ENCODE data around the gene ARAP3. TPM values are rescaled to one million over a fixed set of nuclear protein-coding genes. Genes with fewer than 3 reads are reported as not detected.
A peak's percentile ranks its signal among the peaks of the same experiment; 100 is the strongest.

Gene ARAP3
- total RNA-seq, 1 donor from 2014 or later: 17.4 TPM

GRCh38 chr5:141686648-141687416 lies 4.8 kb upstream of the ARAP3 start:
- FAIRE-seq: no peak
- Mint-ChIP-seq H3K36me3 (ENCODE audit: low read depth, unreplicated experiment) (no peaks in the 10 kb centered on the region), H3K27ac (ENCODE audit: unreplicated experiment) (no peak overlapping the region), H3K4me3 (ENCODE audit: unreplicated experiment) (no peak overlapping the region), H3K9me3 (ENCODE audit: unreplicated experiment) (no peaks in the 10 kb centered on the region), H3K4me1 (ENCODE audit: low read depth, unreplicated experiment) (peaks cover 14% of the 10 kb centered on the region), H3K27me3 (ENCODE audit: low read depth, unreplicated experiment) (peaks cover 29% of the 10 kb centered on the region)
- TF ChIP-seq CTCF (IDR thresholded peaks at IDR 0.05; ENCODE audit: insufficient read depth, low read depth, low read length) (no peak), EZH2 (IDR thresholded peaks at IDR 0.05; ENCODE audit: insufficient read depth, low read length) (no peak)
- no peak overlapping the region for H3K4me2 ChIP-seq (ENCODE audit: low read length)
- no peaks in the 10 kb centered on the region for H4K20me1 ChIP-seq (ENCODE audit: insufficient read depth, low read length)
- no peak overlapping the region for H3K4me3 ChIP-seq (ENCODE audit: insufficient read depth, low read depth, low read length)
- DNase-seq (ENCODE audit: low read depth): no peak
- no peak overlapping the region for H3K27ac ChIP-seq (ENCODE audit: low read depth, low read length)
- H3K36me3 ChIP-seq (ENCODE audit: insufficient read depth, low read length): no peaks in the 10 kb centered on the region
- peaks cover 11% of the 10 kb centered on the region for H3K4me1 ChIP-seq (ENCODE audit: insufficient read depth, low read length)
- no peaks in the 10 kb centered on the region for H3K79me2 ChIP-seq (ENCODE audit: insufficient read depth, low read length)
- H2AFZ ChIP-seq (ENCODE audit: low read depth, low read length): no peak overlapping the region
- no peak overlapping the region for H3K9ac ChIP-seq (ENCODE audit: low read length)
- H3K27me3 ChIP-seq (ENCODE audit: insufficient read depth, low read length): peaks cover 18% of the 10 kb centered on the region
- no peaks in the 10 kb centered on the region for H3K9me3 ChIP-seq (ENCODE audit: insufficient read depth, low read depth, low read length)

GRCh38 chr5:141685591-141685990 lies 3.6 kb upstream of the ARAP3 start:
- peaks cover 13% of the 10 kb centered on the region for H3K27me3 ChIP-seq (ENCODE audit: insufficient read depth, low read length)
- no peak overlapping the region for H2AFZ ChIP-seq (ENCODE audit: low read depth, low read length)
- H3K9me3 Mint-ChIP-seq (ENCODE audit: unreplicated experiment): no peaks in the 10 kb centered on the region
- no peaks in the 10 kb centered on the region for H3K36me3 Mint-ChIP-seq (ENCODE audit: low read depth, unreplicated experiment)
- TF ChIP-seq CTCF (IDR thresholded peaks at IDR 0.05; ENCODE audit: insufficient read depth, low read depth, low read length) (no peak), EZH2 (IDR thresholded peaks at IDR 0.05; ENCODE audit: insufficient read depth, low read length) (no peak)
- no peak overlapping the region for H3K9ac ChIP-seq (ENCODE audit: low read length)
- peaks cover 1% of the 10 kb centered on the region for H3K79me2 ChIP-seq (ENCODE audit: insufficient read depth, low read length)
- no peaks in the 10 kb centered on the region for H3K9me3 ChIP-seq (ENCODE audit: insufficient read depth, low read depth, low read length)
- no peak overlapping the region for H3K27ac ChIP-seq (ENCODE audit: low read depth, low read length)
- H3K36me3 ChIP-seq (ENCODE audit: insufficient read depth, low read length): no peaks in the 10 kb centered on the region
- no peak overlapping the region for H3K27ac Mint-ChIP-seq (ENCODE audit: unreplicated experiment)
- H3K4me1 ChIP-seq (ENCODE audit: insufficient read depth, low read length): peaks cover 22% of the 10 kb centered on the region
- H4K20me1 ChIP-seq (ENCODE audit: insufficient read depth, low read length): no peaks in the 10 kb centered on the region
- H3K4me1 Mint-ChIP-seq (ENCODE audit: low read depth, unreplicated experiment): peaks cover 20% of the 10 kb centered on the region
- H3K4me3 ChIP-seq (ENCODE audit: insufficient read depth, low read depth, low read length): no peak overlapping the region
- DNase-seq (ENCODE audit: low read depth) (no peak), FAIRE-seq (no peak)
- no peak overlapping the region for H3K4me2 ChIP-seq (ENCODE audit: low read length)
- no peak overlapping the region for H3K4me3 Mint-ChIP-seq (ENCODE audit: unreplicated experiment)
- peaks cover 18% of the 10 kb centered on the region for H3K27me3 Mint-ChIP-seq (ENCODE audit: low read depth, unreplicated experiment)

- Histone ChIP-seq H2AFZ (ENCODE audit: low read depth, low read length) (no peak overlapping the region), H3K9me3 (ENCODE audit: insufficient read depth, low read depth, low read length) (no peaks in the 10 kb centered on the region), H3K4me1 (ENCODE audit: insufficient read depth, low read length) (peaks cover 27% of the 10 kb centered on the region), H3K27ac (ENCODE audit: low read depth, low read length) (no peak overlapping the region), H4K20me1 (ENCODE audit: insufficient read depth, low read length) (no peaks in the 10 kb centered on the region), H3K4me3 (ENCODE audit: insufficient read depth, low read depth, low read length) (no peak overlapping the region), H3K36me3 (ENCODE audit: insufficient read depth, low read length) (no peaks in the 10 kb centered on the region), H3K9ac (ENCODE audit: low read length) (no peak overlapping the region), H3K4me2 (ENCODE audit: low read length) (no peak overlapping the region), H3K27me3 (ENCODE audit: insufficient read depth, low read length) (no peaks in the 10 kb centered on the region), H3K79me2 (ENCODE audit: insufficient read depth, low read length) (peaks cover 15% of the 10 kb centered on the region)
- Mint-ChIP-seq H3K27me3 (ENCODE audit: low read depth, unreplicated experiment) (peaks cover 3% of the 10 kb centered on the region), H3K4me1 (ENCODE audit: low read depth, unreplicated experiment) (peaks cover 30% of the 10 kb centered on the region), H3K4me3 (ENCODE audit: unreplicated experiment) (peak overlapping the region; percentile 34), H3K27ac (ENCODE audit: unreplicated experiment) (peak overlapping the region; percentile 48), H3K9me3 (ENCODE audit: unreplicated experiment) (no peaks in the 10 kb centered on the region), H3K36me3 (ENCODE audit: low read depth, unreplicated experiment) (no peaks in the 10 kb centered on the region)
- TF ChIP-seq CTCF (IDR thresholded peaks at IDR 0.05; ENCODE audit: insufficient read depth, low read depth, low read length) (no peak), EZH2 (IDR thresholded peaks at IDR 0.05; ENCODE audit: insufficient read depth, low read length) (no peak)
- no peak for FAIRE-seq
- no peak for DNase-seq (ENCODE audit: low read depth)
Measured at GRCh38 chr5:141683596-141684141, 1.6 kb upstream of the ARAP3 start.
